EL (cell line): ENCODE measurements around the gene ST3GAL3.

ENCODE experiments used
- DNase-seq: peaks from one replicate; pipeline ENCODE4 v3.0.0-alpha.2; 2016

ST3GAL3 gene

GRCh38 chr1:43707190-43708001 is at the start of gene ST3GAL3:
Gene ST3GAL3, plus strand, starts transcription at chr1:43707536. Its CDS starts 28,727 bp downstream, at chr1:43736263.
- DNase-seq, result peak; percentile 94

GRCh38 chr1:43659212-43660166 is 47.8 kb upstream of the ST3GAL3 start:
- no peak for DNase-seq

- no peak for DNase-seq
Observed at GRCh38 chr1:43660355-43660754, 47.0 kb upstream of the ST3GAL3 start.

- no peak for DNase-seq
Observed at GRCh38 chr1:43664369-43664768, 43.0 kb upstream of the ST3GAL3 start.

- DNase-seq, result no peak
Observed at GRCh38 chr1:43666608-43667007, 40.7 kb upstream of the ST3GAL3 start.

- peak; percentile 82 for DNase-seq
Observed at GRCh38 chr1:43668956-43669355, 38.4 kb upstream of the ST3GAL3 start.

- DNase-seq, result no peak
Observed at GRCh38 chr1:43669878-43670277, 37.5 kb upstream of the ST3GAL3 start.

- no peak for DNase-seq
Observed at GRCh38 chr1:43671193-43671592, 36.1 kb upstream of the ST3GAL3 start.

- peak; percentile 71 for DNase-seq
Observed at GRCh38 chr1:43671626-43672330, 35.6 kb upstream of the ST3GAL3 start.

- DNase-seq, result no peak
Observed at GRCh38 chr1:43673261-43673660, 34.1 kb upstream of the ST3GAL3 start.

GRCh38 chr1:43678940-43679339 is 28.4 kb upstream of the ST3GAL3 start:
- DNase-seq, result no peak

GRCh38 chr1:43683560-43683959 is 23.8 kb upstream of the ST3GAL3 start:
- DNase-seq, result no peak

GRCh38 chr1:43686801-43687200 is 20.5 kb upstream of the ST3GAL3 start:
- DNase-seq, result no peak

GRCh38 chr1:43687301-43688108 is 19.8 kb upstream of the ST3GAL3 start:
- DNase-seq, result no peak

- no peak for DNase-seq
Observed at GRCh38 chr1:43688109-43688387, 19.3 kb upstream of the ST3GAL3 start.

- peak; percentile 91 for DNase-seq
Observed at GRCh38 chr1:43688594-43689000, 18.7 kb upstream of the ST3GAL3 start.

- no peak for DNase-seq
Observed at GRCh38 chr1:43689289-43689688, 18.0 kb upstream of the ST3GAL3 start.

GRCh38 chr1:43691871-43692815 is 15.2 kb upstream of the ST3GAL3 start:
- DNase-seq, result no peak

- DNase-seq, result no peak
Observed at GRCh38 chr1:43693371-43693770, 14.0 kb upstream of the ST3GAL3 start.

- DNase-seq, result no peak
Observed at GRCh38 chr1:43699281-43699680, 8.1 kb upstream of the ST3GAL3 start.

- DNase-seq, result no peak
Observed at GRCh38 chr1:43703836-43704235, 3.5 kb upstream of the ST3GAL3 start.
